Measurements from ENCODE around the gene KCNK4. TPM values are rescaled to one million over a fixed set of nuclear protein-coding genes. Genes with fewer than 3 reads are reported as not detected.

The KCNK4 gene
- total RNA-seq, 4 donors from 2014 or later = 0.27 TPM; not detected in 3

DNA sequence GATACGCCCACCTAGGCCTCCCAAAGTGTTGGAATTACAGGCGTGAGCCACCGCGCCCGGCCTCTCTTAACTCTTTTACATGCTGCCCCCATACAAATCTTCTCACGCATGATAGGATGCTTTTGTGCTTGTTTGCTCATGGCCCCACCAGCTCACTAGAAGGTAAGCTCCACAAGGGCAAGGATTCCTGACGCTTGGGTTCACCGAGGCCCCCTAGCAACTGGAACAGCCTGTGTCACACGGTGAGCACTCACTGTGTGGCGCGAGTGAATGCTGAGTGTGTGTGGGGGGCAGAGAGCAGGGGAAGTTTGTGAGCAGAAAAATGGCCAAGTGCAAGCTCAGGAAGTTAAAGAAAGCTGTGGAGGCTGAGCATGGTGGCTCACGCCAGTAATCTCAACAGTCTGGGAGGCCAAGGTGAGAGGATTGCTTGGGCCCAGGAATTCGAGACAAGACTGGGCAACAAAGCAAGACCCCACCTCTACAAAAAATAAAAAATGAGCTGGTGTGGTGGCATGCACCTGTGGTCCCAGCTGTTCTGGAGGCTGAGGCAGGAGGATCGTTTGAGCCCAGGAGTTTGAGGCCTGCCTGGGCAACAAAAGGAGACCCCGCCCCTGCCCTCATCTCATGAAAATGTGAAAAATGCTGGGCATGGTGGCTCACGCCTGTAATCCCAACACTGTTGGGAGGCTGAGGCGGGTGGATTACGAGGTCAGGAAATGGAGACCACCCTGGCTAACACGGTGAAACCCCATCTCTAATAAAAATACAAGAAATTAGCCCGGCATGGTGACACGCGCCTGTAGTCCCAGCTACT is 8.9 kb upstream of the KCNK4 start:
- WGBS, 2 donors (ENCODE audit: low coverage in 1 of 2) = 89 to 92% methylated on average over 5 to 22 of the region's 22 CpGs
- peaks cover 22 to 38% (median 27%) of the 10 kb centered on the region in 4 donors for H3K4me1 ChIP-seq
- TF ChIP-seq POLR2AphosphoS5 (IDR thresholded peaks at IDR 0.05) (no peak), EP300 (IDR thresholded peaks at IDR 0.05; ENCODE audit: low read depth) (no peak), POLR2A (IDR thresholded peaks at IDR 0.05) (no peak)
- TF ChIP-seq, protein P1, sequence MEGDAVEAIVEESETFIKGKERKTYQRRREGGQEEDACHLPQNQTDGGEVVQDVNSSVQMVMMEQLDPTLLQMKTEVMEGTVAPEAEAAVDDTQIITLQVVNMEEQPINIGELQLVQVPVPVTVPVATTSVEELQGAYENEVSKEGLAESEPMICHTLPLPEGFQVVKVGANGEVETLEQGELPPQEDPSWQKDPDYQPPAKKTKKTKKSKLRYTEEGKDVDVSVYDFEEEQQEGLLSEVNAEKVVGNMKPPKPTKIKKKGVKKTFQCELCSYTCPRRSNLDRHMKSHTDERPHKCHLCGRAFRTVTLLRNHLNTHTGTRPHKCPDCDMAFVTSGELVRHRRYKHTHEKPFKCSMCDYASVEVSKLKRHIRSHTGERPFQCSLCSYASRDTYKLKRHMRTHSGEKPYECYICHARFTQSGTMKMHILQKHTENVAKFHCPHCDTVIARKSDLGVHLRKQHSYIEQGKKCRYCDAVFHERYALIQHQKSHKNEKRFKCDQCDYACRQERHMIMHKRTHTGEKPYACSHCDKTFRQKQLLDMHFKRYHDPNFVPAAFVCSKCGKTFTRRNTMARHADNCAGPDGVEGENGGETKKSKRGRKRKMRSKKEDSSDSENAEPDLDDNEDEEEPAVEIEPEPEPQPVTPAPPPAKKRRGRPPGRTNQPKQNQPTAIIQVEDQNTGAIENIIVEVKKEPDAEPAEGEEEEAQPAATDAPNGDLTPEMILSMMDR (IDR thresholded peaks at IDR 0.05) = no peak

DNA sequence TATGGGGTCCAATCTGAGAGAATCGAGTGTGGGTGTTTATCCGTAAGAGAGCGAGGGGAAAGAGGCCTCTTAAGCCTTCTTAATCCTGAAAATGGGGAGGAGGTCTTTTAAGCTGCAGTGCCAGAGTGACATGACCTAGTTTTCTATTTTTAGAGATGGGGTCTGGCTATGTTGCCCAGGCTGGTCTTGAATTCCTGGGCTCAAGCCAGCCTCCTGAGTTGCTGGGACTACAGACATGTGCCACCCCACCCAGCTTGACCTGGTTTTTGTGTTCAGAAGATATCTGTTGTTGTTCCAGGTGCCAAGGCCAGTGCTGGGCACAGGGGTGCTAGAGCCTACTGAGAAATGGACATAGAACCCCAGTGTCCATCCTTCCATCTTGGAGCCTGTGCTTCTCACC is 8.0 kb upstream of the KCNK4 start:
- peaks cover 22 to 32% (median 26%) of the 10 kb centered on the region in 4 donors for H3K4me1 ChIP-seq
- in situ Hi-C loops (cut with MboI; ENCODE audit: low pct_ligation_motif_present in 1 of 4, low pct_unique_long_range_greater_than_20kb in 1 of 4, low sequenced_read_pairs in 3 of 4) = no loop called here
- WGBS, 2 donors (ENCODE audit: low coverage in 1 of 2) = 88% methylated on average over 3 of the region's 3 CpGs; no CpG with 5 or more reads in 1 of the 2 donors

More for the DNA sequence above, 8.9 kb upstream of the KCNK4 start:
- no peaks in the 10 kb centered on the region for H3K9me3 ChIP-seq
- intact Hi-C loops (cut with DNase I; ENCODE audit: low total_unique reads) = no loop called here
- H3K27ac ChIP-seq = no peak overlapping the region
- no peaks in the 10 kb centered on the region for H3K27me3 ChIP-seq
- no peak for DNase-seq
- H3K36me3 ChIP-seq = peaks cover 0 to 15% (median 4%) of the 10 kb centered on the region in 4 donors
- in situ Hi-C loops (cut with MboI; ENCODE audit: low pct_ligation_motif_present in 1 of 4, low pct_unique_long_range_greater_than_20kb in 1 of 4, low sequenced_read_pairs in 3 of 4) = no loop called here
- no peak overlapping the region for H3K4me3 ChIP-seq

DNA sequence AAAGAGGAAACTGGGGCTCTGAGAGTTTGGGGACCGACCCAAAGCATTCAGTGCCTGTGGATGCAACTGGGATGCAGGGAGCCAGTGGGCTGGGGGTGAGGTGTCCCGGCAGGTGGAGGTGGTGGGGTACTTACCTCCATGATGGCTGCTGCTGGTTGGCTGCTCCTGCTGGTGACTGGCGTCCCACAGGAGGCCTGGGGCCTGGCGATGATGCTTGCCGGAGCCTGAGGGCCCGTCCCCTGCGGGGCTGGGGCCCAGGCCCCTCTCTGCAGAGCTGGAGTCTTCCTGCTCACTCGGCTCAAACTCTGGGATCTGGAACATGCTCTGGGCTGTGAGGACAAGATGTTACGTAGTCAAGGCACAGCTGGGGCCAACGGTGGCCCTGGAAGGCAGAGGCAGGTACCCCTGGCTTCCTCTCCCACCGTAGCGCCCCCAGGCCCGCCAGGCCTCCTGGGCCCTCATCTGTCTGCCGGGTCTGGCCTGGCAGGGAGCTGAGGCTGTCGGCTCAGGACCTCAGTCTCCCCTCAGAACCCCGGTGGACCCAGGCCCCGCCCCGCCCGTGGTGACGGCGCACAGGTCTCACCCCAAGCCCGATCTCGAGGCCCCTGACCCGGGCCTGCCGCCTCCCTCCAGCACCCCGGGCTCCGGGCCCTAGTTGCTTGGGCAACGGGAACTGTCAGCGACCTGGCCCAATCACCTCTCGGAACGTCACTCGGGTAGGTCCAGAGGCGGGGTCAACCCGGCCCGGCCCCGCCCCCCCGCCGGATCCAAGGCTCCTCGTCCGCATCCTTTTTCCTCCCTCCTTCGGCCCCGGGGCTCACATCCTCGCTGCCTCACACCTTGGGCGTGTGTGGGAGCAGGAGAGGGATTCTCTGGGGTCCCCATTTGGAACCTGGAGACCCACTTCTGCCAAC is 6.8 kb upstream of the KCNK4 start, which contains the start of gene BAD:
Gene BAD, minus strand, starts transcription at position 618 of the 914 bp plus-strand sequence. Its CDS starts 297 bp downstream, at position 321.
- H3K27ac ChIP-seq = peak within 1 kb of the TSS; percentile 95 to 99 (median 97)
- H3K27me3 ChIP-seq = no peaks in the 10 kb centered on the region
- H3K9me3 ChIP-seq = no peaks in the 10 kb centered on the region
- WGBS, 2 donors (ENCODE audit: low coverage in 1 of 2) = 4% methylated on average over 37 of the region's 44 CpGs; no CpG with 5 or more reads in 1 of the 2 donors
- TF ChIP-seq POLR2A (IDR thresholded peaks at IDR 0.05) = peak; percentile 85
- TF ChIP-seq EP300 (IDR thresholded peaks at IDR 0.05; ENCODE audit: low read depth) = no peak
- peak; percentile 82 to 87 (median 85) for TF ChIP-seq POLR2AphosphoS5 (IDR thresholded peaks at IDR 0.05)
- TF ChIP-seq, protein P1 (IDR thresholded peaks at IDR 0.05) = no peak
- peak; percentile 97 for DNase-seq
- H3K4me3 ChIP-seq = peak within 1 kb of the TSS; percentile 72 to 85 (median 78)
- peaks cover 22 to 32% (median 26%) of the 10 kb centered on the region in 4 donors for H3K4me1 ChIP-seq
- intact Hi-C loops (cut with DNase I; ENCODE audit: low total_unique reads) (no loop called here), in situ Hi-C loops (cut with MboI; ENCODE audit: low pct_ligation_motif_present in 1 of 4, low pct_unique_long_range_greater_than_20kb in 1 of 4, low sequenced_read_pairs in 3 of 4) (no loop called here)
- peaks cover 0 to 3% (median 0%) of the 10 kb centered on the region in 4 donors for H3K36me3 ChIP-seq

More for the DNA sequence above, 8.0 kb upstream of the KCNK4 start:
- intact Hi-C loops (cut with DNase I; ENCODE audit: low total_unique reads) = no loop called here
- DNase-seq = no peak
- Histone ChIP-seq H3K27me3 (no peaks in the 10 kb centered on the region), H3K4me3 (peak overlapping the region in 1 of 4 donors; percentile 74), H3K27ac (peak overlapping the region in 3 of 4 donors; percentile 96 to 99 (median 98)), H3K36me3 (peaks cover 0 to 11% (median 4%) of the 10 kb centered on the region in 4 donors), H3K9me3 (no peaks in the 10 kb centered on the region)
- TF ChIP-seq EP300 (IDR thresholded peaks at IDR 0.05; ENCODE audit: low read depth) = no peak
- TF ChIP-seq POLR2A (IDR thresholded peaks at IDR 0.05) = no peak
- TF ChIP-seq POLR2AphosphoS5 (IDR thresholded peaks at IDR 0.05) = no peak

DNA sequence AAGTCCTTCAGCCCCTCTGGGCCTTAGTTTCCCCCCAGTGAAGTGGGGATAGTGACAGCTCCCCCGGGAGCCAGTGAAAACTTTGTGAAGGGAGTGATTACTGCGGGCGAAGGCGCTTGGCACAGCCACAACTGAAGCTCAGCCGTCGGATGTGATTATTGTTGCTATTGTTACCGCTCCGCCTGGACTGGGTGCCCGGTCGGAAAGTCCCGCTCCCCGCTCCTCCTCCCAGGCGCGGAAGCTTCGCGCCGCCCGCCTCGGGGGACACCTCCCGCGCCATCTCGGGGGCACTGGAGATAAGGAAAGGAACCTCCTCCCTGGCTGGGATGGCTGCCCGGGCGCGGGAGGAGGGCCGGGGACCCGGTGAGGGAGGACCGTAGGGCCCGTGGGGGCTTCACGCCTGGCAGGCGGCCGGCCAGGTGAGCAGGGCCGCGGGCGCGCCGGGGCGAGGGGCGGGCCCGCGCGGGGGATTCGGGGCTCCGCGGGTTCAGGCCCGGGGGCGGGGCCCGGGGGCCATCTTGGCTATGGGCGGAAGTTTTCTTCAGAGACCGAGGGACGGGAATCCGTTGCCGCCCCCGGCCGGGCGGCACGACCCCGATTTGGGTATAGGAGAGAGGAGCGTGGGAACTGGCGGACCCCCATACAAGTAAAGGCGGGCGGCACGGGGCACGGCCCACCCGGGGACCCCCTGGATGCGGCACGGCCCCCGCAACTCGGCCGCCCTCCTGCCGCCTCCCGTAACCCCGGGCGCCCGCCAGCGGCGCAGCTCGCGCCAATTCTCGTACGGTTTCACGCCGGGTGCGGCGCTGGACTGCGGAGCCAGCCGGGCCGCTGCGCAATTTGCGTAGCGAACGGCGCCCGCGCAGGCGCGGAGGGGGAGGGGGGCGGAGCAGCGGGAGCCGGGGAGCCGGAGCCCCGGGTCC is 5.9 kb upstream of the KCNK4 start, which contains the start of gene GPR137:
Gene GPR137, plus strand, starts transcription at position 887 of the 923 bp plus-strand sequence. CDS start 677 bp downstream, outside the sequence.
- Histone ChIP-seq H3K27me3 (peaks cover 9% of the 10 kb centered on the region), H3K36me3 (peaks cover 0 to 3% (median 0%) of the 10 kb centered on the region in 4 donors), H3K9me3 (no peaks in the 10 kb centered on the region), H3K4me1 (peaks cover 22 to 32% (median 26%) of the 10 kb centered on the region in 4 donors), H3K4me3 (peak within 1 kb of the TSS; percentile 72 to 85 (median 78)), H3K27ac (peak within 1 kb of the TSS; percentile 95 to 99 (median 97))
- in situ Hi-C loops (cut with MboI; ENCODE audit: low pct_ligation_motif_present in 1 of 4, low pct_unique_long_range_greater_than_20kb in 1 of 4, low sequenced_read_pairs in 3 of 4) = no loop called here
- no peak for TF ChIP-seq EP300 (IDR thresholded peaks at IDR 0.05; ENCODE audit: low read depth)
- TF ChIP-seq POLR2A (IDR thresholded peaks at IDR 0.05) = peak; percentile 17
- TF ChIP-seq POLR2AphosphoS5 (IDR thresholded peaks at IDR 0.05) = peak in 2 of 3 donors; percentile 42 to 68
- 0% methylated on average over 53 of the region's 102 CpGs; no CpG with 5 or more reads in 1 of the 2 donors for WGBS, 2 donors (ENCODE audit: low coverage in 1 of 2)
- intact Hi-C loops (cut with DNase I; ENCODE audit: low total_unique reads) = no loop called here
- peak; percentile 91 for DNase-seq

Data from transverse colon (tissue), 4 donors.